Body of pancreas (tissue), 4 donors: ENCODE results near the gene FBXO46.

ENCODE experiments used
- CTCF ChIP-seq, 7 experiments: fragments of 450-650 bp in 4 of 7; fragments of 200-600 bp in 3 of 7; sonication (generic) in 3 of 7; IDR thresholded peaks; one replicate each; pipeline ENCODE4 v1.5.1; 2016 to 2019; ENCODE audit warnings: antibody characterized with exemption in 7 of 7
- POLR2A ChIP-seq, 3 donors: fragments of 450-650 bp; IDR thresholded peaks; one replicate each; pipeline ENCODE4 v1.6.1; 2016; ENCODE audit warnings: antibody characterized with exemption in 3 of 3, mild to moderate bottlenecking in 2 of 3

- TF ChIP-seq CTCF (IDR thresholded peaks at IDR 0.05) (no peak), POLR2A (IDR thresholded peaks at IDR 0.05) (no peak)
Measured at GRCh38 chr19:45729800-45730290, 851 bp downstream of the FBXO46 start.
